NCI-H1105 treated with DMSO at 0.1 percent for 48 hours (cell line): Measurements from ENCODE around the gene LCP1.
A peak's percentile ranks its signal among the peaks of the same experiment; 100 is the strongest.
"Not testable (repeated sequence)": the region's sequence is repeated elsewhere in the genome, so short reads cannot be mapped to it uniquely, and the experiment has no call there.

Experiments
- DNase-seq: peaks from one replicate; lab custom pipeline; 2025; lab: John Stamatoyannopoulos, UW

Gene LCP1, protein sequence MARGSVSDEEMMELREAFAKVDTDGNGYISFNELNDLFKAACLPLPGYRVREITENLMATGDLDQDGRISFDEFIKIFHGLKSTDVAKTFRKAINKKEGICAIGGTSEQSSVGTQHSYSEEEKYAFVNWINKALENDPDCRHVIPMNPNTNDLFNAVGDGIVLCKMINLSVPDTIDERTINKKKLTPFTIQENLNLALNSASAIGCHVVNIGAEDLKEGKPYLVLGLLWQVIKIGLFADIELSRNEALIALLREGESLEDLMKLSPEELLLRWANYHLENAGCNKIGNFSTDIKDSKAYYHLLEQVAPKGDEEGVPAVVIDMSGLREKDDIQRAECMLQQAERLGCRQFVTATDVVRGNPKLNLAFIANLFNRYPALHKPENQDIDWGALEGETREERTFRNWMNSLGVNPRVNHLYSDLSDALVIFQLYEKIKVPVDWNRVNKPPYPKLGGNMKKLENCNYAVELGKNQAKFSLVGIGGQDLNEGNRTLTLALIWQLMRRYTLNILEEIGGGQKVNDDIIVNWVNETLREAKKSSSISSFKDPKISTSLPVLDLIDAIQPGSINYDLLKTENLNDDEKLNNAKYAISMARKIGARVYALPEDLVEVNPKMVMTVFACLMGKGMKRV

DNA sequence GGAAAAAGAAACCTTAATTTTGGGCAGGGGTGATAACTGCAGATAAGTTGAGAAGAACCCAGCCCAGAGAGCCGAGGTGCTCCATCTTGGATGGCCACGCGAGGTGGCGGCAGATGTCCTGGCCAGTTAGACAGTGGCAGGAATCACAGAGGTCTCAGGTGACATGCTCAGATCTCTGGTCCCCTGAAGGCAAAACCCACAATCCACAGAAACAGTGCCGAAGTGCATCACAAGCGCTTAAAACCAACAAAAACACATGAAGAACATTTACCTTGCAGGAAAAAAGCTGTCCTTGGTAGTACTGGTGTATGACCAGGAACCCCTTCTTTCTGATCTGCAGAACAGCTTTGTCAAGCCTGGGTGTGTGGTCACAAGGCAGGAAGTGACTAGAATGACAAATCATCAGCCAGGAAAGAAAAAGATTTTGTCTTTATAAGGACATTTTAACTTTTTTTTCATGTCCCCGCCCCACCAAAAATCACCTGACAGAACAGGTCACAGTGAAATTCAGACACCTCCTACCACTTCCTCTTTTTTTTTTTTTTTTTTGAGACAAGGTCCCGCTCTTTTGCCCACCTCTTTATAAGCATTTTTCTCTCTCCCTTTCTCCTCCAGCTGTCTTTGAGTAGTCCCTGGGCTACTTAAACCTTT lies at the start of gene LCP1:
TSS of gene LCP1 (minus strand) at position 338 of the 651 bp plus-strand sequence. CDS start 22,515 bp downstream, outside the sequence.
- no peak for DNase-seq

DNA sequence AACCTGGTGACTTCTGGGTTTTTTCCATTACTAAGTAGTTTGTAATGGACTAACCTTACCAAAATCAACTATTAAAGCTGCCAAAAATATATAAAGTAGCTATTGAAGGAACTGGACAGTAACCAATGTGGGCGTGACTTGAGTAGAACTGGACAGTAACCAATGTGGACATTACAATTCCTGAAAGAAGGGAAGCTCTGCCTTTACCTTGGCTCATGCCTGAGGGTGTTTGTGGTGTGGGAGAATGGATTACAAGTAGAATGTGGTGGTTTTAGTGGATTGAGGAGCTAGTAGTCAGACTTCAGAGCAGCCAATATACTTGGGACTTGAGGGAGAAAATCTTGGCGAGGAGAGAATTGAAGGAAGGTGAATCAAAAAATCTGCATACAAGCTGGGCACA lies 47.3 kb upstream of the LCP1 start:
- DNase-seq = no peak

DNA sequence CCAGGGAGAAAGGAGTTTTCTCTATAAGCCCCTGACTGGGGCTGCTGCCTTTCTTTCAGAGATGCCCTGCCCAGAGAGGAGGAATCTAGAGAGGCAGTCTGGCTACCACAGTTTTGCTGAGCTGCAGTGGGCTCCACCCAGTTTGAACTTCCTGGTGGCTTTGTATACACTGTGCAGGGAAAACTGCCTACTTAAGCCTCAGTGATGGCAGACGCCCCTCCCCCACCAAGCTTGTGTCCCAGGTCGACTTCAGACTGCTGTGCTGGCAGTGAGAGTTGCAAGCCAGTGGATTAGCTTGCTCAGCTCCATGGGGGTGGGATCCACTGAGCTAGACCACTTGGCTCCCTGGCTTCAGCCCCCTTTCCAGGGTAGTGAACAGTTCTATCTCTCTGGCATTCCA lies 38.3 kb upstream of the LCP1 start:
- DNase-seq = not testable (repeated sequence)

DNA sequence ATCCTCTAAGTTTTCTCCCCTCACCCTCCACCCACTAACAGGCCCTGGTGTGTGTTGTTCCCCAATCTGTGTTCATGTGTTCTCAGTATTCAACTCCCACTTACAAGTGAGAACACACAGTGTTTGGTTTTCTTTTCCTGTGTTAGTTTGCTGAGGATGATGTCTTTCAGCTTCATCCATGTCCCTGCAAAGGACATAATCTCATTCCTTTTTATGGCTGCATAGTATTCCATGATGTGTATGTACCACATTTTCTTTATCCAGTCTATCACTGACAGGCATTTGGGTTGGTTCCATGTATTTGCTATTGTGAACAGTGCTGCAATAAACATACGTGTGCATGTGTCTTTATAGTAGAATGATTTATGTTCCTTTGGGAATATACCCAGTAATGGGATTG lies 32.8 kb upstream of the LCP1 start:
- DNase-seq = not testable (repeated sequence)

DNA sequence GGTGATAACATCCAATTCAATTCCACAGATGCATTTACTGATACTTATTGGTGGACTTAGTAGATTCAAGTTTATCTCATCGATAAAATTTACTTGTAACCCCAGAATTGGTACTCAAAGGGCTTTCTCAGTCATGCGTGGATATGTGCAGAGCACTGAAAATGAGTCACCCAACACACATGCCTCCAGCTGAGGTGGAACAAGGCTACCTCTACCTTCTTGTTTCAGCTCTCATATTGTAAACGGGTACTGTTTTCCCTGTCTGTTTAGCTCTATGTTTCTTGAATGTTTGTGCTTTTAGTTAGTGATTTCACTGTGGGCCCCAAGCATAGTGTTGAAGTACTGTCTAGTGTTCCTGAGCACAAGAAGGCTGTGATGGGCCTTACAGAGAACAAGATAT lies 31.3 kb upstream of the LCP1 start:
- DNase-seq = no peak

DNA sequence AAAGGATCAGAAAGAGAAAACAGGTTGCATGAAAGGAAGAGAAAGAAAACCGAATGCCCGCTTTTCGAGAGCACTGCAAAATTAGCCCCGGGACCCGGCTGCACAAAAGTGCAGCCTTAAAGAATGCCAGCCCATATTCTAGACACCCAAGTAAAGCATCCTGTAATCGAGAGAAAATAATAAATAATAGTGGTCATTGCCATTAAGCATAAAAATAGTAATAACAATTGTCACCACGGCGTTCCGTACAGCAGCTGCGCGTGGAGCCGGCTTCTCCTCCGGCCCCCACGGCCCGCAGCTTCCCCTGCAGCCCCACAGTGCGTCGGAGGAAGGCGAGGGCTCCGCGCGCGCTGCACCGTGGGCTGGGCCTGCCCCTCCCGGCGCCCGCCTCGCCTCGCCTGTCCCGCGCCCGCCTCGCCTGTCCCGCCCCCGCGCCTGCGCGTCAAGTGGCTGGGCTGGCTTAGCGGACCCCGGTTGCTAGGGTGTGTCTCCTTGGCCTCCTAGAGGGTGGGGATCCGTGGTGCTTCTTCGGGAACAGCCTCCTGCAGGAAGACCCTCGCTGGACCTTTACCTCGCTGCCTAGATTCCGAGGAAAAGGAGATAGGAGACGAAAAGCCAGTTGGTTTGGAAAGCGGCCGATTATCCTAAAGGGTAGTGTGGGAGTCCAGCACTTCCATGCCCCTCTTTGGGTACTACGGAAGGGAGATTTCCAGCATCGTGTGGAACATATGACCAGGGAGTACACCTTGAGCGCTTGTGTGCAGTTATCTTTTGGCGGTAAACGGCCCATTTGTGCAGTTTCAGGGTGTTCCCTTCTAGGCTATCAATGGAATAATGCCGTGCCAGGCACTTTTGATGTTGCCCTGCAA lies 29.7 kb upstream of the LCP1 start, which contains the start of gene LRRC63:
TSS of gene LRRC63 (plus strand) at position 446 of the 869 bp plus-strand sequence. CDS start 1,107 bp downstream, outside the sequence.
- peak; percentile 66 for DNase-seq

DNA sequence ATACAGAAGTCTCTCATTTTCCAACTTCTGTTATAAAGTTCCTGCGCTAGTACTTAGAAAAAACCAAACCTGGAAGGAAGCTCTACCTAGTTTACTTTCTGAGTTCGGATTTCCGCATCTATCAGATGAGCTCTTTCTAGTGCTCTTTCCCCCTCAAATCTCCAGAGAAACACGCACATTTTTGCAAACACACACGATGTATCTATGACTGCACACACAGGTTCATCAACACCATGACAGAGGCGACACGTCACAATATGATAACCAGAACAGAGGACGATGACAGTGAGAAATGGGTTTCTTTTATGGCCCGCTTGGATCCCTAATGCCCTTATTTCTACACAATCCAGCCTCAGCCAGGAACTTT lies 29.1 kb upstream of the LCP1 start:
- peak; percentile 10 for DNase-seq

DNA sequence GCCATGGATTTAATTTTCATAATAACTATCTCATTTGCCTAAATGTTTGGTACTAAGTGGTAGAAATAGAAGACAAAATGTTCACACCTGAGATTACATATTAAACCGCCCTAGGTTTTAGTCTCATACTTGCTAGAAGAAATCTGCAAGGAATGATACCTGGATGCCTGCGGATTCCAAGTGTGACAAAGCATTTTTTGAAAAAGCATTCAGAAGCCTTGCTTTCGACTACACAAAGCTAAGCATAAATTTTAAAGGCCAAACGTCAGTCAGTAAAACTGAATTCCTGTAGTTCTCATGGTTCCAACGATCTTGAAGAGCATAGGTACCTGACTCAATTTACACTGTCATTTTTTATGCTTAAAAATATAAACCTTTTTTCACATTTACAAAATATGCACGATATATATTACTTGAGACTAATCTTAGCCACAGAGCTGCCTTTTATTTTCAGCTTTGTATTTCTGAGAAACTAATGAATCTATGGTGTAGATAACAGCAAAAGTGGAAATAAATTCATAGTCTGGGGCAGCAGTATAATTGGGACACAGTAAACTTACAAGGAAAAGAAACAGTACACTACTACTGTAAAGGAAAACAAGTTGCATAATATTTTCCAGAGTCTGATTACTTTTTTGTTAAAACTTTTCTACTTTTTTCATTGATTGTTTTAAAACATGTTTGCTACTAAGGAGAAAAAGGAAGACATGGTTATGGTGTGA lies 28.5 kb upstream of the LCP1 start:
- DNase-seq = no peak

DNA sequence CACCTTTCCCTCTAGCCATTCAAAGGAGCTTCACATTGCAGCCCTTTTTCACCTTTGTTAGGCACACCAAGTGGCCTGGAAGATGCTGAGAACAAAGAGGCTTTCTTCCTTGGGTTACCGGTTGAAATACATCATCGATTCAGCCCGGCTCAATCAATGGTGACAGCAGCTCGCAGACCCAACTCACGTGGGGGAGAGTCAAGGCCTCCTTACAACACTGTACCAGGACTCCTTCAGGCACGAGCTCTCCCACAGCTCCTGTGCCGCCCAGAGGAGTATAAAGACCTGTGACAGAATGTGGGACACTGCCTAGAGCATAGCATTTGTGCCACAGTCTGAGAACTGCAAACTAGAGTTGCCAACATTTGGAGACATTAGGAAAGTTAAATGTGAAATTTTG lies 25.9 kb upstream of the LCP1 start:
- no peak for DNase-seq

DNA sequence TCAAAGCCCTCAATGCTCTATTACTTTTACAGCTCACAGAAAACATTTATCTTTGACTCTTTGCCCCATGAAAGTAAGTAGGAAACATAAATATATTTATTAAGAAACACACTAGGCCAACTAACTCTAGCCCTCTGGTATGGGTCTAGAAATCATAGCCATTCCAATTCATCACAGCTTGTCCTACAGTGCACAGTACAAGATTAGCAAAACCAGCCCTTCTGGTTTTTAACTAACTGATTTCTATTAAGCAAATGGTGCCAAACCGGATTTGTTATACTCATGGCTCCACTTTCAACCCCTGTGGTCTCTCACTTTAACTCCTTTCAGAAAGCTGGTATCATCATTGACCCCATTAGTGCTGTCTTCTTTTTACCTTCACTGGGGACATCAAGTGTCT lies 24.2 kb upstream of the LCP1 start:
- no peak for DNase-seq

DNA sequence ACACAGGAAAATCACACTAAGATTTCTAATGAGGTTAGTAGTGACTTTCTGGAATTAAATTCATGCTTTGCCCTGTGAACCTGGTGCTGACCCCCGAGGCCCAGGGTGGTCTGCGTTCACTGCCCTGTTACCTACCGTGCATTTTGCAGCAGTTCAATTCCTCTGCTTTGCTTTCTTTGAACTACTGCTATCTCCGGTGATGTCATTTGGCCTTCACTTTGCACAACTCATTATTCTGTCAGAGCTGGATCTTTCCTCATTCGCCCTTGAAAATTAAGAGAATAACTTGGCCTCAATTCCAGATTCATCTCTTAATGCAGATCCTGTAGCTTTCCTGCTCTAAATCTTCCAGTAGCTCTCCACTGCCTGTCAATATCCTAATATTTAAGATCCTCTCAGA lies 21.0 kb upstream of the LCP1 start:
- DNase-seq = no peak

DNA sequence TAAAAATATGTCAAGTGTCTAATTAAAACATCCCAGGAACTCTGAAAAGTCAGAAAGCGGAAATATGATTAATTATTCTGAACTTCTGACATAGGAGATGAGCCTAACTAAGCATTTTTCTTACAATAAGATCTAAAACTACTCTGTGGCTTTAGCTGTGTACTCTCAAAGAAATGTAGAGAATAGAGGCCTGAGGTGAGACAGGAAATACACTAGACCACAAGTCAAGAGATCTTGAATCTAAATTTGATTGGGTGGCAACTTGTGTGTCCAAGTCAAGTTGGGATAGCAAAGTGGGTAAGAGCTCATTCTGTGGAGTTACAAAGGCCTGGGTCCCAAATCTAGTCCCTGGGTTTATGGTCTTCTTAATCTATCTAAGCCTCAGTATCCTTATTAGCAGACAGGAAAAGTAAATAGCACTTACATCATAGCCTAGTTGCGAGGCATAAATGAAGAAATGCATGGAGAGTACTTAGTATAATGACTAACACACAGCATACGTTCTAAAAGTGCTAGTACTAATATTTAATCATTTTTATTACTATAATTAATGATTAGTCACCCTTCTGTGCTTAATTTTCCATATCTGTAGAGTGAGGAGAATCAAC lies 20.3 kb upstream of the LCP1 start:
- DNase-seq = no peak

DNA sequence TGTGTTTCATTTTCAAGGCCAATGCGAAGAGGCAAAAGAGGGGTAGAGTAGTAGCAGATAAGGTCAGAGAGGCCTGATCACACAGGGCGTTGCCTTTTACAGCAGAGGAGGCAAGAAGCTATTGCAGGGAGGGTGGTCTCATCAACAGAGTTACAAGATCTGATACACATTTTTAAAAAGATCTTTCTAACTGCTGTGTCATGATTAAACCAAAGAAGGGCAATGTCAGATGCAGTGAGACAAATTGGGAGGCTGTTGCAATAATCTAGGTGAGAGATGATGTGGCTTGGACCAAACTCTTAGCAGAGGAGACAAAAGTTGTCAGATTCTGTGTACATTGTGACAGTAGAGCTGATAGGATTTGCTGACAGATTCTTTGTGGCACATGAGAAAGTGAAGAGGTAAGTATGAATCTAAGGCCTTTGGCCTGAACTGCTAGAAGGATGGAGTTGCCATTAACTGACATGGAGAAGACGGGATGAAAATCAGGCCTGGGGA lies 16.8 kb upstream of the LCP1 start:
- DNase-seq = no peak

DNA sequence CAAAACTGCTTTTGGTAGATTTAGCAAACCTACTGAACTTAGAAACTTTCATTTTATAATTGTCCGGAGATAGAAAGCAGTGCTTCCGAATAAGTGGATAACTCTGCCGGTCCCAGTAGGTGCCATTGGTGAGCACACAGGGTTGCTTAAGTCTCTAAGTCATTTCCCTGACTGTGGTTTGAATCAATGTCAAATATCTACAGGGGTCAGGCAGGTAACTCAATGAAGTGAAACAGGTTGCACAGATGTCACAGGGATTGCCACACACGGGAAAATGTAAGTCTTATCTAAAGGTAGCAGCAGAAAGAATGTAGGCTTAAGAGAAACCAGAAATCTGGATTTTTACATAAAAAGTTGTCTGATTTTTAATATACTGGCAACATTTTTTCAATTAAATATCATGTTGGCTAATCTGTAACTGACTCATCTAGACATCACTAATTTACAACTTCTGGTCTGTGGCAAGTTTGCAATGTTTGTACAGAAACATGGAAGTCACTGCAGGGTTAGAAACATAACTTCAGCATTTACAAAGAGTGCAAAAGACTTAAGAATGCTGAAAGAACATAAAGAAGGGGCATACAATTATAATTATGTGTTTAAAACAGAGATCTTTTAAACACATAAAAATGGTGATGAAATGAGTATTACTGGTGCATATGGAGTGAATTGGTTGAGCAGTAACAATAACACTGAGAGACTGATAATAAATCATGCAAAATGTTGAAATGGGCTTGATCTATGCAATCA lies 15.5 kb upstream of the LCP1 start:
- no peak for DNase-seq

DNA sequence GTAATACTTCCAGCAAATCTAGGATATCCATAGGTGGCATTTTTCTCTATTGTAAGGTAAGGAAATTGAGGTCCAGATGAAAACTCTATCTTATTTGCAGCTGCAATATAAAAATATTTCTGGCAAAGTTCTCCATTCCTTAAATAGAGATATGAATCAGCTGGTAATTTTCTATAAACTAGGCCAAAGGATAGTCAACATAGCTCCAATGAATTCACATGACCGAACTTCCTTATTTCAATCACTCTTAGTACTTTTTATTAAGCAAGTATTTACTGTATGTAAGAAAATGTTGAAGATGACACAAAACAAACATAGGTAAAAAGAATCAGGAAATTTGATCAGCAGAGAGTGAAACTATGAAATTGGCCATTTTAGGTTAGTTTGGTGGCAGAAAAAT lies 13.0 kb upstream of the LCP1 start:
- DNase-seq = no peak

DNA sequence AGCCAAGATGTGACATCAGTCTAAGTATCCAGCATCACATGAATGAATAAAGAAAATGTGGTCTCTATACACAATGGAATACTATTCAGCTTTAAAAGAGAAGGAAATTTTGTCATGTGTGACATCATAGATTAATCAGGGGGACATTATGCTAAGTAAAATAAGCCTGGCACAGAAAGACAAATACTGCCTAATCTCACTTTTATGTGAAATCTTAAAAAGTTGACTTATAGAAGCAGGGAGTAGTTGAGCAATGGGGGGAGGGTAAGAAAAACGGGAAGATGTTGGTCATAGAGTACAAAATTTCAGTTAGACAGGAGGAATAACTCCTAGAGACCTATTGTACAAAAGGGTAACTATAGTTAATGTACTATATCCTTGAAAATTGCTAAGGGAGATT lies 10.4 kb upstream of the LCP1 start:
- DNase-seq = no peak

DNA sequence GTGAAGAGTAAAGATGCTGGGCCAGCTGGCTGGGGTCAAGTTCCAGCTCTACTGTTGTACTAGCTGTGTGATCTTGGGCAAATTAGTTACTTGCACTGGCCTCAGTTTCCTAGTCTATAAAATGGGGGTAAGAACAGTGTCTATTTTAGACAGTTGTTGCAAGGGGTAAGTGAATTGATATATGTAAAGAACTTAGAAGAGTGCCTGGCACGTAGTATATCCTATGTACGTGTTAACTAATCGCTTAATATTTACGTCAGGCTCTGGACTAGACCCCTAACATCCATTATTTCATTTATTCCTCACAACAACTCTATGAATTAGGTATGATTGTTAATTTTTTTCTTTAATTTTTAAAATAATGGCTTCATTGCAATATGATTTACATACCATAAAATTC lies 3.7 kb upstream of the LCP1 start:
- DNase-seq = no peak

DNA sequence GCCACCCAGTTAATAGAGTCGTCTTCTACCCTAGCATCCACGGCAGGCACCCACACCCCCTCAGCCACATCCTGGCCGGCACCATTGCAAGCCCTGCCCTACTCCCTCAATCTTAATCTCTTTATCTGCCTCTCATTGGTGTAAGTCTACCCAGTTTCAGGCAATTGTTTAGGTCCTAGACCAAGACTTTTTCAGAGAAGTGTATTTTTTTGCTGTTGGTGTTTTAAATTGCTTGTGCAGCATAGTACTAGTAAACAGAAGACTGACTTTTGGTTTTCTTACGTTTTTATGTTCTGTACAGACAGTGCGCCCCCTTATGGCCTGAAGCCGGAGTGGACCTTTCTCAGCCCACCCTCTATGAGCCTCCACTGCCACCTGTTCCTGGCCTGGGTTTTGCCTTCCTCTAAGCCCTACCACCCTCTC lies 2.3 kb upstream of the LCP1 start:
- DNase-seq = no peak

DNA sequence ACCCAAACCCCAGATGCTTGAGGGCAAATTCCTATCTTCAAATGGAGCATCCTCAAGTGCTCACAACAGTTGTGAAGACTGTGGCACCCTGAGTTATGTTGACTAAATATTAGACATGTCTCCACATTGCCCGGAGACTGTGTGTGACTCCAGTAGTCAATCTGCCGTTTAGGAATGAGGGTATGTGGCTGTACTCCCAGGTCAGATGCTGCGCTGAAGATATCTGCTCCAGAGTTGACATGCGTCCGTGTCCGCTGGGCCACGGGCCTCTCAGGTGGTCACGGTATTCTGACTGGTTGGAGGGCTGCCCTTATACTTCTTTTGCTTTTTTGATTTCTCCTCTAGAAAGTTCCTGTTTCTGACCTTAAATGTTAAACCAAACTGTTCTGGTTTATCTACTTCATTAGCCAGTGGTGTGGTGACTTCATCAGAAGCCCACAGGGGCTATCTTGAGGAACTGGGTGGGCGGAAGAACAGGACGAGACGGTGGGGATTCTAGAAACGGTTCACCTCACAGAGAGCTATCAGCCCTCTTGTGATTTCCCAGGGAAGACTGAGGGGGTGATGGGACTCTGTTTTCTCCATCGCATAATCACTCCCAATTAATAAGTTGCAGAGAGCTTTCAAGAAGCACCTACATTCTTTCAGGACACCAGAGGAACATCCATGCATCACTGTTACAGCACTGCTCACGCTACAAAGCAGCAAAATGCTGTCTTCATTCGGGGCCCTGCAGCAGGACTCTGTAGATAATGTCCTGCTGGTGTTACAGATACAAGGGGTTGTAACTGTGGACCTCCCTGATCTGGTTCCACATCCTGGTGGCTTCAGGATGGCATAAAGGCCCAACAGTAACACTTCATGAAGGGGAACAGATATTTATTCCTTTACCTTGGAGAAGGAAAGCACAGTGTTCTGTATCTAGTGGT lies 1.3 kb upstream of the LCP1 start:
- no peak for DNase-seq
